22Rv1 (cell line): ENCODE results near the gene TRIM15.

Experiments
- ZFX ChIP-seq: fragments of 450-650 bp; IDR thresholded peaks from 2 replicates; pipeline ENCODE4 v1.6.1; 2017; ENCODE audit warnings: antibody characterized with exemption, borderline replicate concordance
- TF ChIP-seq, protein P1 (sequence below): fragments of 450-650 bp; IDR thresholded peaks from 2 replicates; pipeline ENCODE4 v1.5.1; 2017; ENCODE audit warnings: mild to moderate bottlenecking

DNA sequence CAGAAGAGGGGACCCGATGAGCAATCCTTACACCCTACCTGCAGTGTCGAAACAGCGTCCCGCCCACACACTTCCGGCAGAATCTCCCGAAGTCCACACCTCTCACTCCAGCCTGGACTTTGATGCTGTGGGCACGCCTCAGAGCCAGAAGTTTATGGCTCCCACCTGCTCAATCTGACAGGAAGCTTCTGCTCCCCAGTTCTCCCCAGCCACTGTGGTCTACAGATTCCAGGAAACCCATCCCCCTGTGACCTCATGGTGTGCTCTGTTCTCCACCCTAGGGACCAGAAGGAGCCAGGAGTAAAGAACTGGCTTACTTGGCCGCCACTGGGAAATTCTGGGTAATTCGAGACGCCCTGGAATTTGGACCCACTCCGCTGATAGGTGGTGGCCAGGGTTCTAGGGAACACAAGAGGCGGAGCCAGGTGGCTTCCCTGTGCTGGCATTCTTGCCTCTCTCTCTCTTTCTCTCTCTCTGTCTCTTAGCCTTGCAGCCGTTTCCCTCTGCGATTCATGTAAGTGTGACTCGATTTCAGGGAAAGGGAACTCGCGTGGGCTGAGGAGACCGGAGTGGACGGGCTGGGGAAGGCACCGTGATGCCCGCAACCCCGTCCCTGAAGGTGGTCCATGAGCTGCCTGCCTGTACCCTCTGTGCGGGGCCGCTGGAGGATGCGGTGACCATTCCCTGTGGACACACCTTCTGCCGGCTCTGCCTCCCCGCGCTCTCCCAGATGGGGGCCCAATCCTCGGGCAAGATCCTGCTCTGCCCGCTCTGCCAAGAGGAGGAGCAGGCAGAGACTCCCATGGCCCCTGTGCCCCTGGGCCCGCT lies at the start of gene TRIM15:
- TF ChIP-seq, protein P1, sequence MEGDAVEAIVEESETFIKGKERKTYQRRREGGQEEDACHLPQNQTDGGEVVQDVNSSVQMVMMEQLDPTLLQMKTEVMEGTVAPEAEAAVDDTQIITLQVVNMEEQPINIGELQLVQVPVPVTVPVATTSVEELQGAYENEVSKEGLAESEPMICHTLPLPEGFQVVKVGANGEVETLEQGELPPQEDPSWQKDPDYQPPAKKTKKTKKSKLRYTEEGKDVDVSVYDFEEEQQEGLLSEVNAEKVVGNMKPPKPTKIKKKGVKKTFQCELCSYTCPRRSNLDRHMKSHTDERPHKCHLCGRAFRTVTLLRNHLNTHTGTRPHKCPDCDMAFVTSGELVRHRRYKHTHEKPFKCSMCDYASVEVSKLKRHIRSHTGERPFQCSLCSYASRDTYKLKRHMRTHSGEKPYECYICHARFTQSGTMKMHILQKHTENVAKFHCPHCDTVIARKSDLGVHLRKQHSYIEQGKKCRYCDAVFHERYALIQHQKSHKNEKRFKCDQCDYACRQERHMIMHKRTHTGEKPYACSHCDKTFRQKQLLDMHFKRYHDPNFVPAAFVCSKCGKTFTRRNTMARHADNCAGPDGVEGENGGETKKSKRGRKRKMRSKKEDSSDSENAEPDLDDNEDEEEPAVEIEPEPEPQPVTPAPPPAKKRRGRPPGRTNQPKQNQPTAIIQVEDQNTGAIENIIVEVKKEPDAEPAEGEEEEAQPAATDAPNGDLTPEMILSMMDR, result no peak
- TF ChIP-seq ZFX, result no peak
